Mammary epithelial cell (primary cell): ENCODE measurements around the gene COX6A1.

ENCODE experiments used
- EZH2 ChIP-seq: IDR thresholded peaks from 2 replicates; pipeline ENCODE4 v1.6.1; 2012; ENCODE audit warnings: low read length, inconsistent platforms, borderline replicate concordance
- TF ChIP-seq, protein P1 (sequence below), 2 donors: IDR thresholded peaks in 1 of 2; conservative IDR thresholded peaks in 1 of 2; 2 replicates each; pipeline ENCODE4 v1.5.1; 2011 to 2012; ENCODE audit warnings: inconsistent platforms in 2 of 2, low read length in 2 of 2, mild to moderate bottlenecking in 2 of 2, control low read depth in 1 of 2, low read depth in 1 of 2; ENCODE audit not compliant: insufficient read depth in 1 of 2; ENCODE audit errors: extremely low read depth in 1 of 2

- TF ChIP-seq, protein P1, sequence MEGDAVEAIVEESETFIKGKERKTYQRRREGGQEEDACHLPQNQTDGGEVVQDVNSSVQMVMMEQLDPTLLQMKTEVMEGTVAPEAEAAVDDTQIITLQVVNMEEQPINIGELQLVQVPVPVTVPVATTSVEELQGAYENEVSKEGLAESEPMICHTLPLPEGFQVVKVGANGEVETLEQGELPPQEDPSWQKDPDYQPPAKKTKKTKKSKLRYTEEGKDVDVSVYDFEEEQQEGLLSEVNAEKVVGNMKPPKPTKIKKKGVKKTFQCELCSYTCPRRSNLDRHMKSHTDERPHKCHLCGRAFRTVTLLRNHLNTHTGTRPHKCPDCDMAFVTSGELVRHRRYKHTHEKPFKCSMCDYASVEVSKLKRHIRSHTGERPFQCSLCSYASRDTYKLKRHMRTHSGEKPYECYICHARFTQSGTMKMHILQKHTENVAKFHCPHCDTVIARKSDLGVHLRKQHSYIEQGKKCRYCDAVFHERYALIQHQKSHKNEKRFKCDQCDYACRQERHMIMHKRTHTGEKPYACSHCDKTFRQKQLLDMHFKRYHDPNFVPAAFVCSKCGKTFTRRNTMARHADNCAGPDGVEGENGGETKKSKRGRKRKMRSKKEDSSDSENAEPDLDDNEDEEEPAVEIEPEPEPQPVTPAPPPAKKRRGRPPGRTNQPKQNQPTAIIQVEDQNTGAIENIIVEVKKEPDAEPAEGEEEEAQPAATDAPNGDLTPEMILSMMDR (conservative IDR thresholded peaks at IDR 0.05 in 1 of 2, IDR thresholded peaks at IDR 0.05 in 1 of 2; ENCODE audit: extremely low read depth in 1 of 2, insufficient read depth in 1 of 2, low read depth in 1 of 2, low read length in 2 of 2): no peak
- no peak for TF ChIP-seq EZH2
These were observed 52.4 kb downstream of the COX6A1 start for GRCh38 chr12:120490325-120490724.
